ENCODE measurements around the gene PITHD1. TPM values are rescaled to one million over a fixed set of nuclear protein-coding genes. Genes with fewer than 3 reads are reported as not detected.

PITHD1 gene
- total RNA-seq, 1 donor from 2014 or later: 72.5 TPM

DNA sequence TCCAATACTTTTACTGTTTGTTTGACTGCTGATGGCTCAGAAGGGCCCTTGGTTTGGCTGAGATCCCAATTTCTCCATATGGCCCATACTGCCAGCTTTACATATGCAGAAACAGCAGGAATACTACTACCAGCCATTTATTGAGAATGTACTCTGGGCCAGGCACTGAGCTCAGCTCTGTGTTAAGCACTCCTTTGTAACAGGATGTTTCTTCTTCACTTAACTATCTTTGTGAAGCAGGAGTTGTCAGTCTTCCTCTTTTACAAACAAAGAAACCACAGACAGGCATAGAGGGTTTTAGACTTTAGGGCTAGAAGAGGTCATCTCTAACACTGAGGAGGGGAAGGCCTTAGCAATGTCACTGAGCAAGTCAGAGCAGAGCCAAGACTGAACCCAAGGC lies 38.7 kb downstream of the PITHD1 start:
- H3K79me2 ChIP-seq (ENCODE audit: low read depth): no peaks in the 10 kb centered on the region
- H3K9ac ChIP-seq: no peak overlapping the region
- Mint-ChIP-seq H3K4me3 (no peak overlapping the region), H3K4me1 (no peaks in the 10 kb centered on the region), H3K36me3 (peaks cover 5% of the 10 kb centered on the region), H3K27ac (no peak overlapping the region), H3K9me3 (no peaks in the 10 kb centered on the region), H3K27me3 (ENCODE audit: insufficient read depth, low read depth) (no peaks in the 10 kb centered on the region)
- TF ChIP-seq CTCF (IDR thresholded peaks at IDR 0.05) (no peak), EZH2 (IDR thresholded peaks at IDR 0.05) (no peak), EZH2phosphoT487 (IDR thresholded peaks at IDR 0.05) (no peak)
- H3K9me3 ChIP-seq (ENCODE audit: low read depth): no peaks in the 10 kb centered on the region
- no peak overlapping the region for H3K27ac ChIP-seq
- H3K4me1 ChIP-seq: no peaks in the 10 kb centered on the region
- no peaks in the 10 kb centered on the region for H4K20me1 ChIP-seq (ENCODE audit: low read depth)
- H3F3A ChIP-seq (ENCODE audit: low read depth): no peaks in the 10 kb centered on the region
- H3K4me2 ChIP-seq: no peak overlapping the region
- no peak for DNase-seq (ENCODE audit: low spot score)
- no peaks in the 10 kb centered on the region for H3K27me3 ChIP-seq
- H3K4me3 ChIP-seq: no peak overlapping the region
- H3K36me3 ChIP-seq: no peaks in the 10 kb centered on the region
- H2AFZ ChIP-seq (replicated peaks): no peak overlapping the region

- Histone ChIP-seq H3K9ac (no peak overlapping the region), H3K4me2 (no peak overlapping the region), H3K4me3 (no peak overlapping the region), H2AFZ (replicated peaks) (no peak overlapping the region), H4K20me1 (ENCODE audit: low read depth) (peaks cover 1% of the 10 kb centered on the region), H3F3A (ENCODE audit: low read depth) (no peaks in the 10 kb centered on the region), H3K27ac (no peak overlapping the region), H3K79me2 (ENCODE audit: low read depth) (no peaks in the 10 kb centered on the region), H3K4me1 (no peaks in the 10 kb centered on the region), H3K27me3 (no peaks in the 10 kb centered on the region), H3K9me3 (ENCODE audit: low read depth) (no peaks in the 10 kb centered on the region), H3K36me3 (no peaks in the 10 kb centered on the region)
- peaks cover 3% of the 10 kb centered on the region for H3K36me3 Mint-ChIP-seq
- no peaks in the 10 kb centered on the region for H3K4me1 Mint-ChIP-seq
- no peak overlapping the region for H3K4me3 Mint-ChIP-seq
- no peaks in the 10 kb centered on the region for H3K27me3 Mint-ChIP-seq (ENCODE audit: insufficient read depth, low read depth)
- H3K27ac Mint-ChIP-seq: no peak overlapping the region
- no peak for DNase-seq (ENCODE audit: low spot score)
- H3K9me3 Mint-ChIP-seq: no peaks in the 10 kb centered on the region
- TF ChIP-seq EZH2 (IDR thresholded peaks at IDR 0.05) (no peak), EZH2phosphoT487 (IDR thresholded peaks at IDR 0.05) (no peak), CTCF (IDR thresholded peaks at IDR 0.05) (no peak)
Measured at GRCh38 chr1:23817633-23818032, 39.4 kb downstream of the PITHD1 start.

DNA sequence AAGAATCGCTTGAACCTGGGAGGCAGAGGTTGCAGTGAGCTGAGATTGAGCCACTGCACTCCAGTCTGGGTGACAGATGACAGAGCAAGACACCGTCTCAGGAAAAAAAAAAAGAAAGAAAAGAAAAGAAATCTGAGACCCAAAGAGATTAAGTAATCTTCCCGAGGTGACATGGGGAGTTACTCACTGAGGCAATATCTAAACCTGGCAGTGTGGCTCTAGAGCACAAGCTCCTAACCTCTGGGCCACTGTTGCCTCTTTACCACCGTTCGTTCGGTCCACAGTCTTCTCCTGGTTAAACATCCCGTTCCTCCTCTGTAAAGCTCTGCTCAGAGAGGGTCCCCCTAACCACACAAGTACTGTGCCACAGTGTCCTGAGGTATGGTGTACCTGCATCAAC lies 45.5 kb downstream of the PITHD1 start:
- TF ChIP-seq EZH2phosphoT487 (IDR thresholded peaks at IDR 0.05) (no peak), CTCF (IDR thresholded peaks at IDR 0.05) (no peak), EZH2 (IDR thresholded peaks at IDR 0.05) (no peak)
- Mint-ChIP-seq H3K4me1 (peaks cover 16% of the 10 kb centered on the region), H3K36me3 (no peaks in the 10 kb centered on the region), H3K9me3 (no peaks in the 10 kb centered on the region), H3K27ac (no peak overlapping the region), H3K27me3 (ENCODE audit: insufficient read depth, low read depth) (no peaks in the 10 kb centered on the region), H3K4me3 (peak overlapping the region; percentile 98)
- no peak for DNase-seq (ENCODE audit: low spot score)
- no peak overlapping the region for H2AFZ ChIP-seq (replicated peaks)
- no peak overlapping the region for H3K27ac ChIP-seq
- H3K4me3 ChIP-seq: no peak overlapping the region
- H3K4me1 ChIP-seq: peaks cover 6% of the 10 kb centered on the region
- no peaks in the 10 kb centered on the region for H3K36me3 ChIP-seq
- H3F3A ChIP-seq (ENCODE audit: low read depth): peaks cover 13% of the 10 kb centered on the region
- H3K4me2 ChIP-seq: peak overlapping the region; percentile 94
- H3K9me3 ChIP-seq (ENCODE audit: low read depth): no peaks in the 10 kb centered on the region
- no peaks in the 10 kb centered on the region for H3K27me3 ChIP-seq
- peaks cover 3% of the 10 kb centered on the region for H4K20me1 ChIP-seq (ENCODE audit: low read depth)
- peaks cover 17% of the 10 kb centered on the region for H3K79me2 ChIP-seq (ENCODE audit: low read depth)
- H3K9ac ChIP-seq: no peak overlapping the region

All from neural progenitor cell (in vitro differentiated cells).